Brain pericyte (primary cell): ENCODE data around the gene ARMC8.
"Not testable (repeated sequence)": the region's sequence is repeated elsewhere in the genome, so short reads cannot be mapped to it uniquely, and the experiment has no call there.

ENCODE experiments used
- DNase-seq: peaks from one replicate; pipeline ENCODE4 v3.0.0-alpha.2; 2012; ENCODE audit warnings: low read depth, low spot score

ARMC8 gene

GRCh38 chr3:138187296-138188012, at the start of gene ARMC8:
Gene ARMC8 (plus strand): TSS chr3:138187301. CDS start chr3:138187555, 254 bp downstream.
- DNase-seq, result peak; percentile 62

DNA sequence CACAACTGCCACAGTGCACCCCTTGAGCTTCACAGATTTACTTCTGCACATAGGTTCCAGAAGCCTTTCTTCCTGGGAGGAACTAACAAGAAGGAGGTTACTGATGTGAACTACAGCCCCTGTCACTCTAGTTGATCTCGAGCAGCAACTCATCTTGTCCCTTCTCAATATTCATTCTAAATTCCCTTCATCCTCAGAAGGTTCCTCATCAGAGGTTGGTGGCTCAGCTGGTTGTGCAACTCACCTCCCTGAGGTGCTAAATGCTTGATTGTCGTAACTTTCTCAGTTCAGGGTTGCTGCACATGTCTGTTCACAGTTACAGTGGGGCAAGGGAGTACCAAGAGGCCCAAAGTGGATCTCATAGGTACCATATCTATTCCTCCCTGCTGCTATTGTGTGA, 49.2 kb upstream of the ARMC8 start:
- no peak for DNase-seq

DNA sequence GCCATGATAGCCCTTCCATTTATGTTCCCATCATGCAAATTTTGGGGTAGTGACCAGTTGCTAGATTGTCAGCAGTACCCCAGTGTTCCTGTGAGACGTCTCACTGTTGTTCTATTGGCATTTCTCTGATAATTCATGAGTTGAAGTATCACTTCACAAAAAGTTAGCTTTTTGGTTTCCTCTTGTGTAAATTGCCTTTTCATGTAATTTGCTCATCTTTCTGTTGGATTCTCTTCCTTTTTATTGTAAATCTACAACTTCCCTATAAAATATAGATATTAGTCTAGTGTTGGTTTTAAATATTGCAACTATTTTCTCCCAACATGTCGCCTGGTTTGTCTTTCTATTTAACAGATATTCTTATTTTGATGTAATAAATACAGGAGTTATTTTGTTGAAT, 47.4 kb upstream of the ARMC8 start:
- no peak for DNase-seq

DNA sequence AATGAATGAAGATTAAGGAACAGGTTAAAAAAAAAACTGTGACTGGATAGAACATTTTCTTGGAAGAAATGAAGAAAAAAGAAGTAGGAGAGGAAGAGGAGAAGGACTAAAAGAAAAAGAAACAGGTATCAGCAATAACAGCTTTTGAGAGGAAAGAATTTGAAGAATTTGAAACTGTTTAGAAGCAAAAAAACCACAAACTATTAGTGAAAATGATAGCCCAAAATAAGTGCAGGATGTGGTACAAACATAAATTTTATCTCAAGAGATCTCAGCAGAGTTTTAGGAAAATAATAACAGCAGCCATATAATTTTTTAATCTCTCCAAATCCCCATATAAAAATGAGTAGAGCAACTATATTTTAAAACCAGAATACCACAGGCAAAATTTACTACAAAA, 46.2 kb upstream of the ARMC8 start:
- DNase-seq, result no peak

GRCh38 chr3:138142181-138142580, 44.9 kb upstream of the ARMC8 start:
- not testable (repeated sequence) for DNase-seq

GRCh38 chr3:138148503-138148902, 38.6 kb upstream of the ARMC8 start:
- DNase-seq, result no peak

DNA sequence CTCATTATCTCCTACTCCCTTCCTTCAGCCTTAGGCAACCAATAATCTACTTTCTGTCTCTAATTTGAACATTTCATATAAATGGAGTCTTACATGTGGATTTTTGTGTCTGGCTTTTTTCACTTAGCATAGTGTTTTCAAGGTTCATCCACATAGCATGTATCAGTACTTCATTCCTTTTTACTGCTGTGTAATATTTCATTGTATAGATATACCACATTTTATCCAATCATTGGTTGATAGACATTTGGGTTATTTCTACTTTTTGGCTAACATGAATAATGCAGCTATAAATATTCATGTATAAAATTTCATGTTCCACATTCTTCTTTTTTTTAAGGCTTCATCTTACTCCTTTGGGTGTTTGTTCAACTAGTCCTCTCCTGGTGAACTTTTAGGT, 32.6 kb upstream of the ARMC8 start:
- DNase-seq, result no peak

DNA sequence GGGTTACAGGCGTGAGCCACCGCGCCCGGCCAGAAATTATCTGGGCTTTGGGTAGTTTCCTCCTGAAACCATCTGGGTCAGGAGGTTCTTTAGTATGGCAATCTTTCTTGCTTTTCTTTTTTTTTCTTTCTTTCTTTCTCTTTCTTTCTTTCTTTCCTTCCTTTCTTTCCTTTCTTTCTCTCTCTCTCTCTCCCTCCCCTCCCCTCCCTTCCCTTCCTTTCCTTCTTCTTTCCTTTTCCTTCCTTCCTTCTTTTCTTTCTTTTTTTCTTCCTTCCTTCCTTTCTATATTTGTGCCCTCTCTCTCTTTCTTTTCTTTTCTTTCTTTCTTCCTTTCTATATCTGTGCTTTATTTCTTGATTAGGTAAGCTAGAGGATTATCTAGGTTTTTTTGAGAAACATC, 29.4 kb upstream of the ARMC8 start:
- no peak for DNase-seq

- no peak for DNase-seq
Measured at GRCh38 chr3:138165061-138165460, 22.0 kb upstream of the ARMC8 start.

- no peak for DNase-seq
Measured at GRCh38 chr3:138172625-138173024, 14.5 kb upstream of the ARMC8 start.

DNA sequence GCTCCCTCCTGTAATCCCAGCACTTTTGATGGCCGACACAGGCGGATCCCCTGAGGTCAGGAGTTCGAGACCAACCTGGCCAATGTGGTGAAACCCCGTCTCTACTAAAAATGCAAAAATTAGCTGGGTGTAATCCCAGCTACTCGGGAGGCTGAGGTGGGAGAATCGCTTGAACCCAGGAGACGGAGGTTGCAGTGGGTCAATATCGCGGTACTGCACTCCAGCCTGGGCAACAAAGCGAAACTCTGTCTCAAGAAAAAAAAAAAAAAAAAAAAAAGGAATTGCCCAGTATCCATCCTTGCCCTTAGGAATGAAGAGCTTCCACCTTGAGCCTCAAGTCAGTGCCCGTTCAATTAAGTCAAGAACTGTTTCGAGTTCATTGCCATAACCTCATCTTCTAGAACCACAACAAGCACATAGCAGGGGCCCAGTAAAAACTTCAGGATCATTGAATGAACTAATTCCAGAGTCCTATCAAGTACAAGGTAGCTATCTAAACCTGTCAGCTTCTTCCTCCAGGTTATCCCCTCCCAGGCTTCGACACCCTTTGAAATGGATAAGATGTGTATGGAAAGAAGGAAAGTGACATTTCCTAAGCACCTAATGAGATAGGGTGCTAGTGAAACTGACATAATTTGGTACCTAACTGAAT, 13.2 kb upstream of the ARMC8 start:
- no peak for DNase-seq

DNA sequence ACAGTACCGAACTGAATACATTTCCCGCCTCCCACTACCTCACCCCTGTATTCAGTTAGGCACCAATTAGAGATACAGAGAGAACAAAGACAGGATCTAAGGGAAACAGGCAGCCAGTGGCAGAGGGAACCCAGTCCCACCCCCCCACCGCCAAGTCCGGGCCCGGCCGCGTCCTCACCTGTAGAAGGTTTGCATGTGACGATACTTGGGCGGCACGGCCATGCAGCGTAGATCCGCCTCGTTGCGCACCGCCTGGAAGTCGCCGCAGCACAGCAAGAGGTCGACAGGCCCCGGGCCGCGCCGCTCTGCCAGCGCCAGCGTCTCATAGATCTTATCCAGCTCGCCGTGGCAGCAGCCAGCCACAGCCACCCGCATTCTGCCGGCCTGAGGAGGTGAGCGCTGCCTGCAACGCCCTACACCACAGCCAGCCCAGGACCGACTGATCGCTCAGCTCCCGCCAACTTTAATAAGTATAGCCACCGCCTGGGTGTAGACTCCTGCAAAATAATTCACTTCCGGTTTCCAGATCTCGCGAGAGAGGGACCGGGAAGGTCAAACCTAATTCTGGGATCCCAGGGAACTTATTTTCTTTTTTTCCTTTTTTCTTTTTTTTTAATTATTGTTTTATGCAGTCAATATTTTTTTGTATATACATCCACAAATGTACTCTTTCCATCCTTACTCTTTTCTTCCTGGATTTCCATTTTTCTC, 12.5 kb upstream of the ARMC8 start, which contains the start of gene DBR1:
TSS of gene DBR1 (minus strand) at position 501 of the 711 bp plus-strand sequence. CDS start at position 375, 126 bp downstream.
- DNase-seq, result no peak

DNA sequence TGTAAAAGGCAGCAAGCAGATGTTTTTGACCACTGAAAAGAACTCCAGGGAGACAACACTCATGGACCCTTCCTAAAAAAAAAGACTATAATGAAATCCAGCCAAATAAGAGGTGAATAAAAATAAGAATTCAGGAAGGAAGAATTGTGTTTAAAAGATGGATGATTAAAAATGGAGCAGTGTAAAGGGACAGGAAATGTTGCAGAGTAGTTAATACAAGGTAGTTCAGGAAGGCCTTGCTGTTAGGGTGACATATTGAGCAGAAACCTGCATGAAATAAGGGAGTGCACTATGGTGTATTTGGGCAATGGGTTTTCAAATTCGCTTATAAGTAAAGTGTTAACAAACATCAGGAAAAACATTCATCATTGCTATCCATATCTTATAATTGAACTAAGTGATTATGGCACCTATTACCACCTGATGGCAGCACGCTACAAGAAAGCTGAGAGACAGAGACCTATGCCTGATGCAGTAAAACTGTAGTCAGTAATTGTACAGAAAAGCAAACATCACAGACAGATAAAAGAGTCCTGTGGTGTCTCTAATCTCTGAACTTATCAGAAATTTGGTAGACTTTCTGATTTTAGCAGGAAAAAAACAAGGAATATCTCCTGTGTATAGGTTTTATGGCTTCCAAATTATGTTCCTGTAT, 6.6 kb upstream of the ARMC8 start:
- no peak for DNase-seq

GRCh38 chr3:138184994-138185393, 2.1 kb upstream of the ARMC8 start:
- DNase-seq, result no peak

DNA sequence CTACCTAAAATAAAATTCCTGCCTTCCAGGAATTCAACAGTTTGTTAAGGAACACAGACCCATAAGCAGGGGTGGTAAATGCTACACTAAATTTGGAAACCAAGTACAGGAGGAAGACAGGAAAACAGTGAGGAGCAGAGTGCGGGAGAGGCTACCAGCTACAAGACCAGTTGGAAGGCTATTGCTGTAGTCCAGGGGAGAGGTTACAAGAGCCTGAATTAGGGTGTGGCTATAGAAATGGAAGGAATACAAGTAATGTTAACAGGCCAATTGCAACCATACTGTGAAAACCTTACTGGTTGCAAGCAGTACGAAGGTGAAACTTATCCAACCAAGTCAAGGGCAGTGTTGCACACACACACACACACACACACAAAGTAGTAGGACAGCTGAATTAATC, 880 bp upstream of the ARMC8 start:
- no peak for DNase-seq

- DNase-seq, result no peak
Measured at GRCh38 chr3:138186803-138187295, 252 bp upstream of the ARMC8 start.

DNA sequence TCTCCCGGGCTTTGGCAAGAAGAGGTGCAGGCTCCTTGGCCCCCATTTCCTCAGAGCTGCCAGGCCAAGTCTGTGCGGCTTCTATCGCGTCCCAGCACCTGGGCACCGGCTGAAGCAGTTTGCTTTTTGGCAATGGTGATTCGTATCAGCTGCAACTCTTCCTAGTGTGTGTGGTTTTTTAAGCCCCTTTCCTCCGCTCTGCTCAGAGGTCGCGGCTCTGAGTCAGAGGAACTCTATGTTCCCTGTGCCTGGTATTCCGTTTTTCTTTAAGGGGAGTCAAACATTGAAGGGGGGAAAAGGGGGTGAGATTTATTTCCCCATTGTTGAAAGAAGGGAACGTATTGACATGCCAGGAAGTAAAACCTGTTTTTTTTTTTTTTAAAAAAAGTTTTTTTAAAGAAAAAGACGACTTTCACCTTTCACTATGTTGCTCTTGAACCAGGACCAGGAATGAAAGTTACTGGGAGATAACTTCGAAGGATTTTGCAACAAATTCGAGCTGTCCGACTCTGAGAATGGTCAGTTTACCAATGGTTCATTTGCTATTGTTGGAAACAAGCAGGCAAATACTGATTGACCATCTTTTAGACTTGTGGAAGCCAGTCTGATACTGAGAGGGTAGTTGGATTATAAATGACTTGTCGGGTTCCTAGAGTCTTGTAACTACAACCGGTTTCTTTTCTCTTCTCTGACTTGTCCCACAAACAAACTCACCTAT, 1.1 kb downstream of the ARMC8 start:
- DNase-seq, result no peak

GRCh38 chr3:138195481-138195880, 8.4 kb downstream of the ARMC8 start:
- no peak for DNase-seq

DNA sequence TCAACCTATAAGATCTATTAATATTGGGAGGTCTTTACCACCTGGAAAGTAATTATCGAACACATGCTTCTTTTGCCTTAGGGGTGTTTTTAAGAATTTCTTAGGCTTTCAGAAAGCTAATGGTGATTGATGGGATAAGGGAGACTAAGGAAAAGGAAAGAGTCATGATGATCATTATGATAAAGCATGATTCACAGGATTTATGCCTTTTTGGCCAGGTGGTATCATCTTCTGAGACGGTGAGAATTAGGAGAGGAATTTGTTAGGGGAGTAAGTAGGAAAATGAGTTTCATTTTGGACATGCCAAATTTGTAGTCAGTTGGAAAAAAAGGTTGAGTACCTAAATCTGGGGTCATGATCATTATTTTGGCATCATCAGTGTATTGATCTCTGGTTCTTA, 8.9 kb downstream of the ARMC8 start:
- no peak for DNase-seq

GRCh38 chr3:138197058-138197457, 10.0 kb downstream of the ARMC8 start:
- no peak for DNase-seq

GRCh38 chr3:138197524-138197923, 10.4 kb downstream of the ARMC8 start:
- no peak for DNase-seq
